K562 (cell line): ENCODE data around the gene NDUFA13. TPM values are rescaled to one million over a fixed set of nuclear protein-coding genes. Genes with fewer than 3 reads are reported as not detected.
A peak's percentile ranks its signal among the peaks of the same experiment; 100 is the strongest.

Experiments
- BMI1 ChIP-seq: fragments of 150-350 bp; IDR thresholded peaks from 2 replicates; pipeline ENCODE4 v1.6.1; 2014; ENCODE audit warnings: low read length
- CCNT2 ChIP-seq: IDR thresholded peaks from 2 replicates; pipeline ENCODE4 v1.6.1; 2011; ENCODE audit warnings: borderline replicate concordance, low read depth, mild to moderate bottlenecking, moderate library complexity, mixed read lengths, low read length; ENCODE audit not compliant: insufficient read length; ENCODE audit errors: extremely low read depth
- ETV5 ChIP-seq: sonication (generic); formaldehyde crosslinking; IDR thresholded peaks from 2 replicates; pipeline ENCODE4 v1.4.0; 2020; ENCODE audit warnings: low read depth, mild to moderate bottlenecking, missing genetic modification reagents
- HDAC2 ChIP-seq: fragments of 450-650 bp; IDR thresholded peaks from 2 replicates; pipeline ENCODE4 v1.6.1; 2016; ENCODE audit warnings: mild to moderate bottlenecking
- JUN ChIP-seq, 2 experiments: sonication (generic) in 1 of 2; formaldehyde crosslinking in 1 of 2; IDR thresholded peaks; 2 replicates each; pipeline versions ENCODE4 v1.6.1 to v1.8.0; 2012 to 2022; ENCODE audit warnings: borderline replicate concordance in 2 of 2, mild to moderate bottlenecking in 2 of 2, improper control_type of control experiment in 1 of 2, low read depth in 1 of 2, low read length in 1 of 2, missing genetic modification reagents in 1 of 2
- MAX ChIP-seq: sonication (generic); formaldehyde crosslinking; IDR thresholded peaks from 2 replicates; pipeline ENCODE4 v1.9.0; 2022; ENCODE audit warnings: mild to moderate bottlenecking, missing genetic modification reagents
- MAZ ChIP-seq, 2 experiments: fragments of 450-650 bp in 1 of 2; sonication (generic) in 1 of 2; formaldehyde crosslinking; IDR thresholded peaks in 1 of 2; conservative IDR thresholded peaks in 1 of 2; 2 replicates each; pipeline versions ENCODE4 v1.4.0 to v1.5.0; 2020; ENCODE audit warnings: mild to moderate bottlenecking in 1 of 2, missing genetic modification reagents in 1 of 2
- NR2C1 ChIP-seq, 2 experiments: fragments of 450-650 bp; IDR thresholded peaks; 2 replicates each; pipeline ENCODE4 v1.6.1; 2017; ENCODE audit warnings: mild to moderate bottlenecking in 2 of 2, antibody characterized with exemption in 1 of 2, inconsistent platforms in 1 of 2, missing compliant biosample characterization in 1 of 2, missing genetic modification characterization in 1 of 2
- PHB2 ChIP-seq: fragments of 450-650 bp; IDR thresholded peaks from 2 replicates; pipeline ENCODE4 v1.6.1; 2017; ENCODE audit warnings: low read depth
- RREB1 ChIP-seq: fragments of 250-450 bp; sonication (Bioruptor Pico); IDR thresholded peaks from 2 replicates; pipeline ENCODE4 v1.4.0; 2020
- SAP30 ChIP-seq: fragments of 200-600 bp; sonication (generic); IDR thresholded peaks from 2 replicates; pipeline ENCODE4 v1.6.1; 2012; ENCODE audit warnings: borderline replicate concordance, low read depth, mild to moderate bottlenecking, moderate library complexity, low read length, control low read depth, inconsistent platforms; ENCODE audit not compliant: insufficient read depth, poor library complexity, severe bottlenecking
- TAF7 ChIP-seq: fragments of 450-650 bp; IDR thresholded peaks from 2 replicates; pipeline ENCODE4 v1.6.1; 2016; ENCODE audit warnings: missing genetic modification characterization, missing compliant biosample characterization
- ZBTB17 ChIP-seq: fragments of 450-650 bp; formaldehyde crosslinking; IDR thresholded peaks from 2 replicates; pipeline ENCODE4 v1.4.0; 2020; ENCODE audit warnings: mild to moderate bottlenecking
- ZNF408 ChIP-seq: fragments of 250-450 bp; sonication (Bioruptor Pico); IDR thresholded peaks from 2 replicates; pipeline ENCODE4 v1.4.0; 2020; ENCODE audit warnings: low read depth, mild to moderate bottlenecking, moderate library complexity
- ZNF766 ChIP-seq: fragments of 200-800 bp; sonication (Bioruptor generic); conservative IDR thresholded peaks from 2 replicates; pipeline ENCODE4 v1.6.1; 2016; ENCODE audit warnings: missing genetic modification characterization, missing compliant biosample characterization
- polyA plus RNA-seq, 8 experiments: library from polyadenylated mRNA; depleted of rRNA in 4 of 8; stranded (reverse) in 5 of 8; unstranded in 3 of 8; fragments of >200 nt; fragmentation: Nextera tagmentation in 2 of 8; fragmentation: Illumina TruSeq in 1 of 8; extraction: Ambion mirVana in 2 of 8; extraction: Trizol in 1 of 8; gene quantifications; 2 replicates each; pipeline versions ENCODE4 v1.2.1 to v1.2.3, GENCODE V29; 2011 to 2014; ENCODE audit warnings: inconsistent platforms in 1 of 8, missing spikeins in 1 of 8
- total RNA-seq, 7 experiments: library from RNA; depleted of rRNA in 6 of 7; stranded (reverse); fragments of >200 nt in 6 of 7; fragmentation: Illumina TruSeq in 2 of 7; extraction: Trizol in 2 of 7; gene quantifications; 2 replicates each; pipeline versions ENCODE4 v1.2.1 to v1.2.3, GENCODE V29; 2011 to 2021; ENCODE audit warnings: low replicate concordance in 1 of 7
- TF ChIP-seq, protein P1 (sequence below): sonication (generic); formaldehyde crosslinking; IDR thresholded peaks from 2 replicates; pipeline ENCODE4 v1.9.0; 2022; ENCODE audit warnings: mild to moderate bottlenecking, missing genetic modification reagents

NDUFA13 gene
- total and polyA plus RNA-seq, 9 of the 15 experiments (the other 6 are each of a cell fraction or from before 2014, with no cell fraction given), result 146 to 596 (median 429) TPM

- TF ChIP-seq, protein P1, sequence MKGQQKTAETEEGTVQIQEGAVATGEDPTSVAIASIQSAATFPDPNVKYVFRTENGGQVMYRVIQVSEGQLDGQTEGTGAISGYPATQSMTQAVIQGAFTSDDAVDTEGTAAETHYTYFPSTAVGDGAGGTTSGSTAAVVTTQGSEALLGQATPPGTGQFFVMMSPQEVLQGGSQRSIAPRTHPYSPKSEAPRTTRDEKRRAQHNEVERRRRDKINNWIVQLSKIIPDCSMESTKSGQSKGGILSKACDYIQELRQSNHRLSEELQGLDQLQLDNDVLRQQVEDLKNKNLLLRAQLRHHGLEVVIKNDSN (CRISPR knock-in tag), result peak; percentile 99
- TF ChIP-seq JUN (IDR thresholded peaks at IDR 0.05; ENCODE audit: borderline replicate concordance, low read depth, low read length) (peak; percentile 57; the same call in 1 of the 2 replicates), JUN (CRISPR knock-in tag; IDR thresholded peaks at IDR 0.05; ENCODE audit: borderline replicate concordance) (peak; percentile 92; the same call in 1 of the 2 replicates), SAP30 (peak; percentile 7), MAZ (CRISPR knock-in tag; conservative IDR thresholded peaks at IDR 0.05 in 1 of 2, IDR thresholded peaks at IDR 0.05 in 1 of 2) (0 out of 4 replicates have a peak, but pooled peaks of 1 of the 2 experiments have one; percentile 40), ZNF766 (CRISPR knock-in tag) (peak; percentile 58; the same call in 1 of the 2 replicates), RREB1 (CRISPR knock-in tag) (peak; percentile 66; the same call in 1 of the 2 replicates), MAX (CRISPR knock-in tag) (peak; percentile 62), NR2C1 (IDR thresholded peaks at IDR 0.05) (peak; percentile 84; the same call in 1 of the 2 replicates), NR2C1 (tag; IDR thresholded peaks at IDR 0.05) (peak; percentile 49), ZBTB17 (CRISPR knock-in tag) (no peak), BMI1 (peak; percentile 85), CCNT2 (no peak), TAF7 (peak; percentile 64; the same call in 1 of the 2 replicates), ETV5 (peak; percentile 54; the same call in 1 of the 2 replicates), ZNF408 (CRISPR knock-in tag) (no peak), HDAC2 (peak; percentile 65; the same call in 1 of the 2 replicates), PHB2 (no peak)
Measured at GRCh38 chr19:19488875-19489690, 26.9 kb upstream of the NDUFA13 start (continued).
